K562 (cell line): Measurements from ENCODE around the gene NOTCH1. TPM values are rescaled to one million over a fixed set of nuclear protein-coding genes. Genes with fewer than 3 reads are reported as not detected.
A peak's percentile ranks its signal among the peaks of the same experiment; 100 is the strongest.

Experiments used
- ATF6 ChIP-seq: sonication (generic); formaldehyde crosslinking; IDR thresholded peaks from 2 replicates; pipeline ENCODE4 v1.4.0; 2020; ENCODE audit warnings: mild to moderate bottlenecking, missing genetic modification reagents
- ATF7 ChIP-seq: fragments of 450-650 bp; IDR thresholded peaks from 2 replicates; pipeline ENCODE4 v1.7.1; 2014; ENCODE audit warnings: mild to moderate bottlenecking, moderate library complexity
- CCNT2 ChIP-seq: IDR thresholded peaks from 2 replicates; pipeline ENCODE4 v1.6.1; 2011; ENCODE audit warnings: borderline replicate concordance, low read depth, mild to moderate bottlenecking, moderate library complexity, mixed read lengths, low read length; ENCODE audit not compliant: insufficient read length; ENCODE audit errors: extremely low read depth
- CHCHD3 ChIP-seq: fragments of 250-450 bp; sonication (Bioruptor Pico); IDR thresholded peaks from 2 replicates; pipeline ENCODE4 v2.1.2; 2022; ENCODE audit warnings: mild to moderate bottlenecking
- CHD1 ChIP-seq: fragments of 200-600 bp; sonication (generic); IDR thresholded peaks from one replicate; pipeline ENCODE4 v1.6.1; 2012; ENCODE audit warnings: mild to moderate bottlenecking, moderate library complexity, low read length, inconsistent platforms
- DACH1 ChIP-seq: fragments of 450-650 bp; IDR thresholded peaks from 2 replicates; pipeline ENCODE4 v1.6.1; 2018; ENCODE audit not compliant: partially characterized antibody
- HCFC1 ChIP-seq: IDR thresholded peaks from 2 replicates; pipeline ENCODE4 v1.6.1; 2012; ENCODE audit warnings: low read depth, low read length, improper control_type of control experiment
- MAX ChIP-seq: sonication (generic); formaldehyde crosslinking; IDR thresholded peaks from 2 replicates; pipeline ENCODE4 v1.9.0; 2022; ENCODE audit warnings: mild to moderate bottlenecking, missing genetic modification reagents
- PKNOX1 ChIP-seq: fragments of 450-650 bp; IDR thresholded peaks from 2 replicates; pipeline ENCODE4 v1.6.1; 2016
- SUPT5H ChIP-seq: fragments of 450-650 bp; IDR thresholded peaks from 2 replicates; pipeline ENCODE4 v1.6.1; 2016
- TBL1XR1 ChIP-seq, 2 experiments: IDR thresholded peaks; 2 replicates each; pipeline ENCODE4 v1.6.1; 2012; ENCODE audit warnings: improper control_type of control experiment in 2 of 2, low read length in 2 of 2, mild to moderate bottlenecking in 1 of 2
- TCF7 ChIP-seq: sonication (generic); IDR thresholded peaks from 2 replicates; pipeline ENCODE4 v1.6.1; 2016; ENCODE audit warnings: antibody characterized with exemption, borderline replicate concordance
- ZBTB40 ChIP-seq, 2 experiments: fragments of 450-650 bp in 1 of 2; sonication (generic) in 1 of 2; formaldehyde crosslinking in 1 of 2; IDR thresholded peaks; 2 replicates each; pipeline versions ENCODE4 v1.7.1 to v1.9.0; 2016 to 2022; ENCODE audit warnings: inconsistent platforms in 1 of 2, mild to moderate bottlenecking in 1 of 2, missing genetic modification reagents in 1 of 2
- ZNF143 ChIP-seq: sonication (generic); formaldehyde crosslinking; IDR thresholded peaks from 2 replicates; pipeline ENCODE4 v1.9.0; 2022; ENCODE audit warnings: mild to moderate bottlenecking, missing genetic modification reagents
- ZNF780A ChIP-seq: fragments of 250-450 bp; sonication (Bioruptor Pico); IDR thresholded peaks from 2 replicates; pipeline ENCODE4 v1.5.0; 2021; ENCODE audit warnings: mild to moderate bottlenecking
- polyA plus RNA-seq, 8 experiments: library from polyadenylated mRNA; depleted of rRNA in 4 of 8; stranded (reverse) in 5 of 8; unstranded in 3 of 8; fragments of >200 nt; fragmentation: Nextera tagmentation in 2 of 8; fragmentation: Illumina TruSeq in 1 of 8; extraction: Ambion mirVana in 2 of 8; extraction: Trizol in 1 of 8; gene quantifications; 2 replicates each; pipeline versions ENCODE4 v1.2.1 to v1.2.3, GENCODE V29; 2011 to 2014; ENCODE audit warnings: inconsistent platforms in 1 of 8, missing spikeins in 1 of 8
- total RNA-seq, 7 experiments: library from RNA; depleted of rRNA in 6 of 7; stranded (reverse); fragments of >200 nt in 6 of 7; fragmentation: Illumina TruSeq in 2 of 7; extraction: Trizol in 2 of 7; gene quantifications; 2 replicates each; pipeline versions ENCODE4 v1.2.1 to v1.2.3, GENCODE V29; 2011 to 2021; ENCODE audit warnings: low replicate concordance in 1 of 7

The NOTCH1 gene
- total and polyA plus RNA-seq, 9 of the 15 experiments (the other 6 are each of a cell fraction or from before 2014, with no cell fraction given): 0.03 to 31.4 (median 2.3) TPM

GRCh38 chr9:136482793-136483588 lies 62.9 kb downstream of the NOTCH1 start, which contains the start of gene SEC16A (continued):
- TF ChIP-seq ATF6 (no peak), TCF7 (no peak), SUPT5H (peak; percentile 81), HCFC1 (peak; percentile 81), ZNF780A (CRISPR knock-in tag) (no peak), CHD1 (peak; percentile 11), CCNT2 (peak; percentile 71), ZBTB40 (IDR thresholded peaks at IDR 0.05) (no peak), ZBTB40 (CRISPR knock-in tag; IDR thresholded peaks at IDR 0.05) (no peak), ATF7 (0 out of 2 replicates have a peak, but pooled peaks have one; percentile 19), PKNOX1 (peak; percentile 69), CHCHD3 (CRISPR knock-in tag) (no peak), ZNF143 (CRISPR knock-in tag) (no peak), TBL1XR1 (IDR thresholded peaks at IDR 0.05; ENCODE audit: low read length in 2 of 2) (peak in 1 of 2 experiments; percentile 64; a peak in 2 of 4 replicates), MAX (CRISPR knock-in tag) (peak; percentile 61), DACH1 (no peak)
